ENCODE measurements around the gene ERLIN1. TPM values are rescaled to one million over a fixed set of nuclear protein-coding genes. Genes with fewer than 3 reads are reported as not detected.

ERLIN1 gene
- polyA plus RNA-seq, 4 donors: 6.5 to 88.5 (median 19.0) TPM

DNA sequence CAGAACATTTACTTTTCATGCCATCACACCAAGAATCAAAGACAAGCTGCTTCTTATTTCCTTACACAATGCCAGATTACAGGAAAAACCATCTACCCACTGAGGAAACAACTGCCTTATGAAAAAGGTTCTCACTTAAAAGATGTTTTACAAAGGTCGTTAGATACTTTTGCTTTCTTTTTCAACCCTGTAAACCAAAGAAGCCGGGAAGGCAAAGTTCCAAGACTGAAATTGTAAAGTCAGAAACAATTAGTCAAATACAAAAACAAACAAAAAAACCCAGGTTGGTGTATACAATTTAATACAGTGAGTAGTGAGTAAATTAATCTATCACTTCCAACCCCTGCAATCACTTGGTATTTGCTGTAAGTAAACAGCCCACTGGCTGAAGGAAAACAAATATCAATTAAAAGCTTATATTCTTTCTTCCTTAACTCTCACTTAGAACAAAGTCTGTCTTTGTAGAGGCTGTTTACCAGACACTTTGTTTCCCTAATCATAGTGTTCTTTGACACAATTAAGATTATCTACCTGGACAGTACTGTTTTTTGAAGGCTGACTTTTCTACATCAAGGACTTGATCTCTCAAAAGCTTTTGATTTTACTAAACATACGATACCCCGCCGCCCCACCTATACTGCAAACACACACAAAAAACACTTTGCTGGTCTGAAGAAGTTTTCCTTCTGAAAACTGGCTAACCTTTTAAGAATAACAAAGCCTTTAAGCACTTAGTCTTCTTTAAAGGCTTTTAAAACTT lies 18.1 kb downstream of the ERLIN1 start:
- Histone ChIP-seq H3K4me1 (ENCODE audit: control insufficient read depth in 3 of 3, insufficient read depth in 2 of 3, low read depth in 1 of 3, low read length in 2 of 3) (peaks cover 2 to 7% (median 3%) of the 10 kb centered on the region in 3 donors), H3K27me3 (ENCODE audit: control insufficient read depth in 3 of 3, insufficient read depth in 3 of 3, low read length in 3 of 3) (no peaks in the 10 kb centered on the region), H3K9me3 (ENCODE audit: control insufficient read depth in 2 of 2, insufficient read depth in 1 of 2, low read depth in 1 of 2, low read length in 1 of 2) (no peaks in the 10 kb centered on the region), H3K36me3 (ENCODE audit: control insufficient read depth in 3 of 3, insufficient read depth in 2 of 3, low read depth in 1 of 3, low read length in 3 of 3) (peaks cover 2 to 22% (median 6%) of the 10 kb centered on the region in 3 donors), H3K27ac (ENCODE audit: low read depth in 1 of 3, low read length in 2 of 3) (peak overlapping the region; percentile 54 to 80 (median 64)), H3K4me3 (ENCODE audit: low read depth in 1 of 3, low read length in 3 of 3) (no peak overlapping the region)
- DNase-seq (peak; percentile 63 to 74), FAIRE-seq (peak; percentile 93)
- WGBS, 3 donors: 9 to 43% (median 12%) methylated on average over 5 of the region's 5 CpGs

DNA sequence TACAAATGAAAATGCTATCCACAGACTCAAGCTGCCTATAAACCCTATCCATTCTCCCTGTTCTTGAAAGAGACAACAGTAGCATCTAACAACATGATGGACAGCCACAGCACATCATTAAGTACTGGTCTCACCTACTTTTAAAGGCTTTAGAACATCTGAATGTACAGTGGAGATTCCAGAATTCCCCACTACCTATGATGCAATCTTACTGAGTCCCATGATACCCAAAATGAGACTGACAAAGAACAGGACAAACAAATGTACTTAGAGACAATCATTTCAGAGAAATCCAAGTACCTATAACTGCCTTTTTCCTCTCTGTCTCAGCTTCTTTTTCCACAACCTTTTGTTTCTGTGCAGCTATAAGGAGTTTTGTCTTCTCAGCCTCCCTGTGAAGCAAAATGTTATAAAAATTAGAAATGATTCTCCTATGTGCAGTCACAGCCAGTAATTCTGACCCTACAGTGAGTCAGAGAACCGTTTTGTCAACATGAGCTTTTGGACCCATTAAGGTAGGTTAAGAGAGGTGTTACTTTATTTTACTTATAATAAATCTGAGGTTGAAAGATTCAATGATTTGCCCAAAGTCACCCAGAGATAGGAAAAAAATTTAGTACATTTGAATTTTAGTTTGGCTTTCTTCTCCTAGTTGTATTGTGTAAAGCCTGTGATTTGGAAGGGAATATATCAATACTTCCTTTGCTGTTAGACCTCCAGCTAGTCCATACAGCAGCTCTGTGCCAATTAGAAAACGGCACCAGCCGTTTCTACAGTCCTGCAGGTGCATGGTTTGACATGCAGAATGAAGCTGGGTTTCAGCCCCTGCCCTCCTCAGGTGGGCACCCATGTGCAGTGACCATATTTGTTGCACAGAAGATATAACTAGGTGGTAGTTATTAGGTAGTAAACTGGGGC lies 21.9 kb downstream of the ERLIN1 start:
- Histone ChIP-seq H3K36me3 (ENCODE audit: control insufficient read depth in 3 of 3, insufficient read depth in 2 of 3, low read depth in 1 of 3, low read length in 3 of 3) (peaks cover 0 to 15% (median 7%) of the 10 kb centered on the region in 3 donors), H3K4me3 (ENCODE audit: low read depth in 1 of 3, low read length in 3 of 3) (no peak overlapping the region), H3K9me3 (ENCODE audit: control insufficient read depth in 2 of 2, insufficient read depth in 1 of 2, low read depth in 1 of 2, low read length in 1 of 2) (no peaks in the 10 kb centered on the region), H3K27me3 (ENCODE audit: control insufficient read depth in 3 of 3, insufficient read depth in 3 of 3, low read length in 3 of 3) (no peaks in the 10 kb centered on the region), H3K4me1 (ENCODE audit: control insufficient read depth in 3 of 3, insufficient read depth in 2 of 3, low read depth in 1 of 3, low read length in 2 of 3) (peaks cover 0 to 7% (median 2%) of the 10 kb centered on the region in 3 donors), H3K27ac (ENCODE audit: low read depth in 1 of 3, low read length in 2 of 3) (no peak overlapping the region)
- FAIRE-seq (no peak), DNase-seq (peak; percentile 29 to 56)
- 16 to 66% (median 52%) methylated on average over 3 of the region's 3 CpGs for WGBS, 3 donors

DNA sequence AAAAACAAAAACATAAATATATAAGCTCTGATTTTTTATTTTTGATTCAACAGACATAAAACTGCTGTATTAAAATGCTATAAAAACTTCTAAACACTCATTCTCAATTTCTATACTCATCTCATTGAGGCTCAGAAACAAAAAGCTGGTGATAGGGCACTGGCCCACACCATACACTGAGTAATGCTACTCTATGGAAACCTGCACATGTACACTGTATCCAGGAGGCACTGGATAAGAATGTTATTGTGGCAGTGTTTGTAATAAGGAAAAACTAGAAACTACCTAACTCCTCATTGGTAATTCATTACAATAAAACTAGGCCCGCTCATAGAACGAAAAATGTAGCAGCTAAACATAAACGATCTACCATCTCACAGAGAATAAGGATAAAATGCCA lies 23.1 kb downstream of the ERLIN1 start:
- WGBS, 3 donors: 93 to 95% (median 94%) methylated on average over 3 of the region's 3 CpGs
- Histone ChIP-seq H3K27me3 (ENCODE audit: control insufficient read depth in 3 of 3, insufficient read depth in 3 of 3, low read length in 3 of 3) (no peaks in the 10 kb centered on the region), H3K4me3 (ENCODE audit: low read depth in 1 of 3, low read length in 3 of 3) (no peak overlapping the region), H3K9me3 (ENCODE audit: control insufficient read depth in 2 of 2, insufficient read depth in 1 of 2, low read depth in 1 of 2, low read length in 1 of 2) (no peaks in the 10 kb centered on the region), H3K27ac (ENCODE audit: low read depth in 1 of 3, low read length in 2 of 3) (no peak overlapping the region), H3K36me3 (ENCODE audit: control insufficient read depth in 3 of 3, insufficient read depth in 2 of 3, low read depth in 1 of 3, low read length in 3 of 3) (peaks cover 0 to 11% (median 9%) of the 10 kb centered on the region in 3 donors), H3K4me1 (ENCODE audit: control insufficient read depth in 3 of 3, insufficient read depth in 2 of 3, low read depth in 1 of 3, low read length in 2 of 3) (peaks cover 0 to 4% (median 2%) of the 10 kb centered on the region in 3 donors)
- DNase-seq (no peak), FAIRE-seq (no peak)

DNA sequence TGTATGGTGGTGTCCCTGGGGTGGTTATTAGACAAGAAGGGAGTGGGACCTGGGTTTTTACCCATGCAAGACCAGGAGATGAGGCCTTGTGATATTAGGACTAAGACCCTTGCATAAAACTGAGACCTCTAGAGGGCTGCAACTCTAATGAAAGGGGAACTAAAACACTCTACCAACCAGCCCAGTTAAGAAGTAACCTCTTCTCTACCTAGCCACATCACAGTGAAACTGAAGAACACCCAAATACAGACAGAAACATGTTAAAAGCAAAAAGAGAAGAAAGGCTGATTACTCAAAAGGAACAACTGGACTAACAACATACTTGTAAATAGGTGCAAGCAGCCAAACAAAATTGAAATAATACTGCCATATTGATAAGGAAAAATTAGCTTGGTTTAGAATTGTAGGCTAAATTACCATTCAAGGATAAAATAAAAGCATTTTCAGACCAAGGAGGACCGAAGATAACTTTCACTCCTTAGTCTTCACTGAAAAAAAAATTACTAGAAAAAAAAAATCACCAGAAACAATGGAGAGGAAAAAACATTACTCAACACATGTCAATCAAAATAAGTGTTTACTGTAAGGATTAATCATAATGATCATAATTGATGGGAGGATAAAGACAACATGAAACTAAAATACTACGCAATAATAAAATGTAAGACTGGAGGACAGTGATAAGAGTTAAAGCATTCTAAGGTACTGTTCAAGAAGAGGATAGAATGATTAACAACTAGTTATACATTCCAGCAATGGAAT lies 27.6 kb downstream of the ERLIN1 start:
- H3K4me1 ChIP-seq (ENCODE audit: control insufficient read depth in 3 of 3, insufficient read depth in 2 of 3, low read depth in 1 of 3, low read length in 2 of 3): no peaks in the 10 kb centered on the region
- 84 to 91% (median 88%) methylated on average over 2 of the region's 2 CpGs for WGBS, 3 donors
- no peak for FAIRE-seq

DNA sequence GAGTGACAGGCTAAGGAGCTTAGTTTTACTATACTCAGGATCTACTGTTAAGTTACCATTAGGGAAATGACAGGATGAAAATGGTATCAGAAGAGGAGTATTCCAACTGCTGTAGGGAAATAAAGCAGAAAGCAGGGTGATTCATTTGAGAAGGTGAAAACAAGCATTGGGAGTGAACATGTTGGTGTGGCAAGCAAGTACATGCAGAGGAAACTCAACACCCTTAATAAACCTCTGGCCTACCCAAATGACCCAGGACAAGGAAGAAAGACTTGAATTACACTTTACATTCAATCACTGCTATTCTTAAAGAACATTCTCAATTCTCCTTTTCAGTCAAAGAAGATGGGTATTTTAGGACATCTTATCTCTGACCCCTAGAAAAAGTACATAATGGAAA lies 28.7 kb downstream of the ERLIN1 start:
- peaks cover under 1 to 16% (median 12%) of the 10 kb centered on the region in 3 donors for H3K36me3 ChIP-seq (ENCODE audit: control insufficient read depth in 3 of 3, insufficient read depth in 2 of 3, low read depth in 1 of 3, low read length in 3 of 3)
- FAIRE-seq: no peak
- no peaks in the 10 kb centered on the region for H3K27me3 ChIP-seq (ENCODE audit: control insufficient read depth in 3 of 3, insufficient read depth in 3 of 3, low read length in 3 of 3)
- H3K4me3 ChIP-seq (ENCODE audit: low read depth in 1 of 3, low read length in 3 of 3): no peak overlapping the region
- DNase-seq: no peak
- no peaks in the 10 kb centered on the region for H3K4me1 ChIP-seq (ENCODE audit: control insufficient read depth in 3 of 3, insufficient read depth in 2 of 3, low read depth in 1 of 3, low read length in 2 of 3)
- no peak overlapping the region for H3K27ac ChIP-seq (ENCODE audit: low read depth in 1 of 3, low read length in 2 of 3)
- no peaks in the 10 kb centered on the region for H3K9me3 ChIP-seq (ENCODE audit: control insufficient read depth in 2 of 2, insufficient read depth in 1 of 2, low read depth in 1 of 2, low read length in 1 of 2)

More for the DNA sequence above, 27.6 kb downstream of the ERLIN1 start:
- no peak for DNase-seq
- H3K36me3 ChIP-seq (ENCODE audit: control insufficient read depth in 3 of 3, insufficient read depth in 2 of 3, low read depth in 1 of 3, low read length in 3 of 3): peaks cover 0 to 11% (median 10%) of the 10 kb centered on the region in 3 donors
- H3K27ac ChIP-seq (ENCODE audit: low read depth in 1 of 3, low read length in 2 of 3): no peak overlapping the region
- H3K27me3 ChIP-seq (ENCODE audit: control insufficient read depth in 3 of 3, insufficient read depth in 3 of 3, low read length in 3 of 3): no peaks in the 10 kb centered on the region
- no peaks in the 10 kb centered on the region for H3K9me3 ChIP-seq (ENCODE audit: control insufficient read depth in 2 of 2, insufficient read depth in 1 of 2, low read depth in 1 of 2, low read length in 1 of 2)
- H3K4me3 ChIP-seq (ENCODE audit: low read depth in 1 of 3, low read length in 3 of 3): no peak overlapping the region

DNA sequence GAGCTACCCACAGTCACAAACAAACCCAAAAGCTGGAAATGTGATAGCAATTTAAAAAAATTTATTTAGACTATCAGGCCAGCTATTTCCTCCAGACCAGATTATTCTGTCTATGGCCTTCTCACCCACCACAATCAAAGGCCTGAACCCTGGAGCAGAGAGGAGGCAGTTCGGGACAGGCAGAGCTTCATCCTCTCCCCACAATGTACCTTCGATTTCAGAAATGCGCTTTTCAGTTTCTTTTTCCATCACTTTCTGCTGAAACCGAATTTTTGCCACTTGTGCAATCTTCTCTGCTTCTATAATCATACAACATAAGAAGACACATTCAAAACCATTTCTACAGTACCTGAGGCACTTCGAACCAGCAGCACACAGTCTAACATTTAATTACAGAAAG lies 29.9 kb downstream of the ERLIN1 start:
- Histone ChIP-seq H3K4me1 (ENCODE audit: control insufficient read depth in 3 of 3, insufficient read depth in 2 of 3, low read depth in 1 of 3, low read length in 2 of 3) (no peaks in the 10 kb centered on the region), H3K9me3 (ENCODE audit: control insufficient read depth in 2 of 2, insufficient read depth in 1 of 2, low read depth in 1 of 2, low read length in 1 of 2) (no peaks in the 10 kb centered on the region), H3K27me3 (ENCODE audit: control insufficient read depth in 3 of 3, insufficient read depth in 3 of 3, low read length in 3 of 3) (no peaks in the 10 kb centered on the region), H3K36me3 (ENCODE audit: control insufficient read depth in 3 of 3, insufficient read depth in 2 of 3, low read depth in 1 of 3, low read length in 3 of 3) (peaks cover 12 to 23% (median 22%) of the 10 kb centered on the region in 3 donors), H3K4me3 (ENCODE audit: low read depth in 1 of 3, low read length in 3 of 3) (no peak overlapping the region), H3K27ac (ENCODE audit: low read depth in 1 of 3, low read length in 2 of 3) (no peak overlapping the region)
- WGBS, 3 donors: 83 to 91% (median 86%) methylated on average over 5 of the region's 5 CpGs
- DNase-seq: no peak
- no peak for FAIRE-seq

DNA sequence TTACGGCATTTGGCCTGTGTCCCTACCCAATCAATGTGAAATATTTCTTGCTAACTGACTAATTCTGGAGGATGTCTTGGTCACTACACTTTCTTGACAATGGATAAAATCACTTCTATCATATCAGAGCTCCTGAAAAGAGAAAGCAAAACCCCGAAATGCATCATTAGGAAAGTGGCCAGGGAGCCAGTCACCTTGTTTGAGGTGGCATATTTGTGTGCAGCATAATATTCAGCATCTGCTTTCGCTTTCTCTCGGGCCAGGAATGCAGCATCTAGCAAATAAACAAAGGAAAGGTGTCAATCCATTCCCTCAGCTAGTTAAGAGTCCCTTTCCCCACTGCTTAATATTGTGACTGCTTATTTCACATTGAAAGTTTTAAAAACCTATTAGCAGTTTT lies 31.2 kb downstream of the ERLIN1 start:
- FAIRE-seq (no peak), DNase-seq (no peak)
- 82 to 85% (median 82%) methylated on average over 4 of the region's 4 CpGs for WGBS, 3 donors
- H3K27me3 ChIP-seq (ENCODE audit: control insufficient read depth in 3 of 3, insufficient read depth in 3 of 3, low read length in 3 of 3): no peaks in the 10 kb centered on the region
- H3K4me1 ChIP-seq (ENCODE audit: control insufficient read depth in 3 of 3, insufficient read depth in 2 of 3, low read depth in 1 of 3, low read length in 2 of 3): no peaks in the 10 kb centered on the region
- H3K36me3 ChIP-seq (ENCODE audit: control insufficient read depth in 3 of 3, insufficient read depth in 2 of 3, low read depth in 1 of 3, low read length in 3 of 3): peaks cover 15 to 31% (median 23%) of the 10 kb centered on the region in 3 donors
- no peak overlapping the region for H3K27ac ChIP-seq (ENCODE audit: low read depth in 1 of 3, low read length in 2 of 3)
- no peaks in the 10 kb centered on the region for H3K9me3 ChIP-seq (ENCODE audit: control insufficient read depth in 2 of 2, insufficient read depth in 1 of 2, low read depth in 1 of 2, low read length in 1 of 2)
- H3K4me3 ChIP-seq (ENCODE audit: low read depth in 1 of 3, low read length in 3 of 3): no peak overlapping the region
